ENCODE measurements around the gene OPCML.

The OPCML gene

DNA sequence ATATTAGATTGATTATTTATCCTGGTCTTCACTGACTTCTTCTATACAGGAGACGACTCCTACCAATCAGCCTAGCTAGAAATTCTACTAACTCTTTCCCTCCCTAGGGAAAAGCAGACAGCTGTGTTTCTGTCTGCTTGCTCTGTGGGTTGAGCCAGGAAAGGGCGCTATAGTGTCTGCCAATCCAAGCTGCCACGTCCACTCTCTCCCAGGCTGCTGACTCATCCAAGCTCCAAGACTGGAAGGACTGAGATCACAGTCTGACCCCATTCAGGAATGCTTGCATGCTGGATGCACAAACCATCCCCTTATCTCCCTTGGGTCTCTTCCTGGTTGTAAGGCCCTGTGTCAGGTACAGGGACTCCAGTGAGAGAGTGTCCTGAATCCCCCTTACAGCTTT, 955.6 kb downstream of the OPCML start:
- peak; percentile 80 for DNase-seq (ENCODE audit: low read depth, low spot score)

GRCh38 chr11:132564091-132564885, 968.0 kb downstream of the OPCML start:
- DNase-seq (ENCODE audit: low read depth, low spot score), result no peak

DNA sequence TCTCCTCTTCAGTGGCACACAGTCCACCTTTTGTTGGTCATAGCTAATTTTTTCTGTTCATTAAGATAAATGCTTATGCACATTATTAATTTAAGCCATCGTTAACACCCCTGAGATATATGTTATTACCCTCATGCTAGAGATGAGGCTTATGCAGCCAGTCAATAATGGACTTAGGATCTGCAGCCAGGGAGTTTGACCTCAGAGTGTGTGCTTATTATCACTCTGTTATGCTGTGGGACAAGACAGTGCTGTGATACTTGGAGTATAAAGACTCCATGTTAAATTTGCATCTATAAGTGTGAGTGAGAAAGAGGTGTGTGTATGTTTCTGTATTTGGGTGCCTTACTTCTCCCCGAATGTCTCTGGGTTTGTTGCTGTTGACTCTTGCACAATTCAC, 969.3 kb downstream of the OPCML start:
- DNase-seq (ENCODE audit: low read depth, low spot score), result no peak

- no peak for DNase-seq (ENCODE audit: low read depth, low spot score)
Measured at GRCh38 chr11:132561937-132562336, 970.4 kb downstream of the OPCML start.

DNA sequence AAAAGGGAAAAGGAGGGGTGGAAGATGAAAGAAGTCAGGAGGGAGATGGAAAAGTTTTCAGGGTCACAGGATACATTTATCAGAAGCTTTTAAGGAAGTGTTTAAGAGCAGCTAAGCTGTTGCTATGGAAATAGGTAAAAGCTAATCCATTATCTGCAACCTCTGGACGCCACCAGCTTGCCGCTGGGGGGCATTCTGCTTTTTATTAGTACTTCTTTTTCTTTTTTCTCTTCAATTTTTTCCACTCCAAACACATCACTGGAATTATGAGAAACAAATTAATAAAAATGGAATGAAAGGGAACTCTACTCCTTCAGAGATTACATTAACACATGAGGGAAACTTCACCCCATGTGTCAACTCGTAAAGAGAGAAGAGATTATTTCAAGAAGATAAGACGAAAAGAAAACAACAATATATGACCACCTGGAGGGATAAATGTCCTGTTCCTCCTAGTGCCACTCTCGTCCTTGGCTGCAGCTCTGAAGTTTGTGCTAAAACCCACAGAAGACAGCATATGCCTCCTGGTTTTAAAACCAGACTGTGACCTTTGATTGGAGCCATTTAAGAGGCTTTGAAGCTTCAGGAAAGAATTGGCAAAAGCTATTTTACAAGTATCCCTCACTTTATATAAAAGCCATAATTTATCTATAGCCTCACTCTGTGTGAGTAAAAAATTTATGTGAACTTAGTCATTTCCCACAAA, 972.8 kb downstream of the OPCML start:
- DNase-seq (ENCODE audit: low read depth, low spot score), result no peak

DNA sequence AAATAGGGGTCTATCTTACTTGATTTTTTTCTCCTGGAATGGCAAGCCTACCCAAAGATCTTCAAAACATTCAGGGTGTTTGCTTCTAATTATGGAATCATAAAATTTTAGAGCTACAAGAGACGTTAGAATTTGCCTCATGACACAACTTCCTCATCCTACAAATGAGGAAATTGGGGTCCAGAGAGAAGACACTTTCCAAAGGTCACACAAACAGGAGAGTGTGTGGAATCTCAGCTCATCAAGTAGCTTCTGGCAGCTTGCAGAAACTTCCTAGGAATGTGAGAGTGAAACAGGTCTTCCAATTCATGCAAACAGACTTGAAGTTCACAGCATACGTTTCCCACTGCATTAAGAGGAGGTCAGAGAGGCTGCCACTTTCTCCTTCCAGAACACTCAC, 976.0 kb downstream of the OPCML start:
- DNase-seq (ENCODE audit: low read depth, low spot score), result no peak

GRCh38 chr11:132555617-132556016, 976.7 kb downstream of the OPCML start:
- DNase-seq (ENCODE audit: low read depth, low spot score), result no peak

- no peak for DNase-seq (ENCODE audit: low read depth, low spot score)
Measured at GRCh38 chr11:132551016-132551415, 981.3 kb downstream of the OPCML start.

DNA sequence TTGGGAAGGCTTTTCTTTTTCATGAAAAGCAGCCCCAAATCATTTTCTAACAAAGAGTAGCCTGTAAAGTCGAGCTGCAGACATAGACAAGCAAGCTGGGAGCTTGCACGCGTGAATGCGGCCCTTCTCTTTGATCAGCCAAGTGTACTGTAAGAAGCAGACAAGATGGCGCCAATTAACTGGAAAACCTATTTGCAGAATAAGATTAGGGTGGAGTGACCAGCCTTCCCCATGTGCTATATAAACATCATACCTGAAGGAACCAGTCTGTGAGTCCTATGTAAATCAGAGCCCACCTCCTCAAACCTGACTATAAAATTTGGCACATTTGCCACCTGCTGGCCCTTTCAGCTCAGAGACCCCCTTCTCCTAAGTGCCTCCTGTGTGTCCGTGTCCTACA, 982.7 kb downstream of the OPCML start:
- no peak for DNase-seq (ENCODE audit: low read depth, low spot score)

GRCh38 chr11:132549001-132549400, 983.3 kb downstream of the OPCML start:
- DNase-seq (ENCODE audit: low read depth, low spot score), result no peak

GRCh38 chr11:132544007-132544406, 988.3 kb downstream of the OPCML start:
- no peak for DNase-seq (ENCODE audit: low read depth, low spot score)

DNA sequence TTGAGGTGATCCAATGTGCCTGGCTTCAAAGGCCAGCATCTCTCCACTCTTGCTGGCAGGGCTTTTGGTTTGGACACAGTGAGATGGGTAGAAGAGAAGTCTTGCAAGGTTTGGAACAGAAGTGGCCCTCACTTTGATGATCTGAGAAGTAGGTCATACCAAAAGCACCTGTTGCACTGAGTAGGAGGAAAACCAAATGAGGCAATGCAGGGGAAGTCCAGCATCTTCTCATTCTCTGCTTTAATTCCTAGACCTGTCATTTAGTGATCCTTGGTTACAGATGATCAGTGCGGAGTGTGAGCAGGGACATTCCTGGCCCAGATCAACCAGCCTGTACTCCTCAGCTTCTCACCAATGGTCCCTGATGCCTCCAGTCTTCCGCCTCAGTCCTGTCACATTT, 990.5 kb downstream of the OPCML start:
- no peak for DNase-seq (ENCODE audit: low read depth, low spot score)

- DNase-seq (ENCODE audit: low read depth, low spot score), result no peak
Measured at GRCh38 chr11:132540581-132540980, 991.7 kb downstream of the OPCML start.

GRCh38 chr11:132539590-132540368, 992.5 kb downstream of the OPCML start:
- DNase-seq (ENCODE audit: low read depth, low spot score), result no peak

- no peak for DNase-seq (ENCODE audit: low read depth, low spot score)
Measured at GRCh38 chr11:132538642-132539041, 993.7 kb downstream of the OPCML start.

GRCh38 chr11:132535830-132536229, 996.5 kb downstream of the OPCML start:
- DNase-seq (ENCODE audit: low read depth, low spot score), result no peak

- DNase-seq (ENCODE audit: low read depth, low spot score), result no peak
Measured at GRCh38 chr11:132531921-132532320, 1000.4 kb downstream of the OPCML start.

GRCh38 chr11:132528181-132528580, 1004.1 kb downstream of the OPCML start:
- DNase-seq (ENCODE audit: low read depth, low spot score), result no peak

DNA sequence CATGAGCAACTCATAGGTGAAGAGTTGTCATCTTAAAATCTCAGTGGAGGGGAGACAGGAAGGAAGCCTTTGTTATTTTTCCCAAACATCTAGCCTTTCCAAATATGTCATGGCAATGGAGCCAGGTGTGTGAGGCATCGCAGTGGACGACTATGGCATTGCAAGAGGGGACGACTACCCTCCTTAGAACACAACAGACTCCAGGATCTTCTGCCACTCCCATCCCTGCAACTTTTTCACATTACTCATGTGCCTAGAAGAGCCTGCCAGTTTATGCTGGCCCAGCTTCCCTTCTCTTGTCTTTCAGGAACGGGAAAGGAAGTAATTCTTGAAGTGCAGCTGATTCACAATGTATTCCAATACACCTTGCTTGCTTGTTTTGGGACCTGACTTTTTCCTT, 1008.4 kb downstream of the OPCML start:
- DNase-seq (ENCODE audit: low read depth, low spot score), result no peak

DNA sequence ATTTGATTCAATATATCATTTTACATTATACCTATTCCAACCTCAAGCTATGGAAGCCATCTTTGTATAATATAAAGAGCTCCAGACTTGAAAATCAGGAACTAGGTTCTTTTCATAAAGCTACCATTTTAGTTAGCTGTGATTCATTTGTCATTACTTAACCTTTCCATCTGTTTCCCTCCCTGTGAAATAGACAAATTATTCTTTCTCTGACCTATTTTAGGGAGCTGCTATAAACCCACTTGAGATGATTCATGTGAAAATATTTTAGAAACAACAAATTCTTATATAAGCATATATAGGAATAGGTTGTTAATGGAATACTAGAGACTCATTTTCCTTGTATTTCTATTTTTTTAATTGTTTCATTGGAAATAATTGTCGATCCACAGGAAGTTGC, 1012.1 kb downstream of the OPCML start:
- DNase-seq (ENCODE audit: low read depth, low spot score), result no peak

DNA sequence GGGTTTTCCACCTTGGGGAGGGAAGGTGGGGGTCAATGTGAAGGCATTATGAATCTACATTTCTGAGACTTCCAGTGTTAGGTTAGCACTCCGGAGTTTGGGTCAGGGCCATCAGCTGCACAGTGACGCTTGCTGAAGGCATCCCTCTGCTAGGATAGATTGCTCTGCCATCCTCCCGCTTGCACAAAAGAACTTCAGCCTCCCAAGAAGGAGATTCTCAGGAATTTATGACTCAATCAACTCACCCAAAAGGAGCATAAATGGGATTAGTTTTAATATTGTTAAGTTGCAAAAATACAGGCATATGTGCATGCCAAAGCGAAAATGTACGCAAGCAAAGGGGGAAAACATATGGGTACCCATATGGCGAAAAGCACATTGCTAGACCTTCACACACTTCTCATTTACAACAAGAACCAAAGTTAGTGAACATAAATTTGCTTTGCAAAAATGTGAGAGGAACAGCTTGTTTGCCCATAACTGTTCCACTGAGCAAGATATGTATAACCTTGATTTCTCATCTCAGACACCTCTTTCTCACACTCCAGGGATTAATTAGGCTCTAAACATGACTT, 1013.0 kb downstream of the OPCML start:
- no peak for DNase-seq (ENCODE audit: low read depth, low spot score)

- DNase-seq (ENCODE audit: low read depth, low spot score), result no peak
Measured at GRCh38 chr11:132504501-132505041, 1027.7 kb downstream of the OPCML start.

Measured in brain pericyte (primary cell).